Thymus (tissue), 11 donors: ENCODE data around the gene CELF2. TPM values are rescaled to one million over a fixed set of nuclear protein-coding genes. Genes with fewer than 3 reads are reported as not detected.
"Not testable (repeated sequence)": the region's sequence is repeated elsewhere in the genome, so short reads cannot be mapped to it uniquely, and the experiment has no call there.

ENCODE experiments used
- DNase-seq, 9 donors: peaks; one replicate each; pipeline ENCODE4 v3.0.0-alpha.2; 2013; ENCODE audit warnings: low spot score in 9 of 9, low read depth in 6 of 9, missing footprints in 1 of 9
- H3K27ac ChIP-seq, 2 donors: one replicate each; pipeline ENCODE4 v1.5.1; 2013; ENCODE audit warnings: control low read depth in 1 of 2, low read depth in 1 of 2, low read length in 1 of 2, mild to moderate bottlenecking in 1 of 2, moderate library complexity in 1 of 2
- H3K27me3 ChIP-seq, 2 donors: one replicate each; pipeline ENCODE4 v1.5.1; 2013; ENCODE audit warnings: low read length in 1 of 2; ENCODE audit not compliant: control insufficient read depth in 2 of 2, insufficient read depth in 1 of 2
- H3K36me3 ChIP-seq, 2 donors: one replicate each; pipeline ENCODE4 v1.5.1; 2013; ENCODE audit warnings: low read length in 1 of 2, mild to moderate bottlenecking in 1 of 2, moderate library complexity in 1 of 2; ENCODE audit not compliant: control insufficient read depth in 2 of 2, insufficient read depth in 2 of 2
- H3K4me1 ChIP-seq, 2 donors: one replicate each; pipeline ENCODE4 v1.5.1; 2013; ENCODE audit warnings: low read length in 2 of 2; ENCODE audit not compliant: control insufficient read depth in 2 of 2, insufficient read depth in 2 of 2
- H3K4me3 ChIP-seq, 2 donors: one replicate each; pipeline ENCODE4 v1.5.1; 2013; ENCODE audit warnings: low read length in 2 of 2, control low read depth in 1 of 2, mild to moderate bottlenecking in 1 of 2
- H3K9me3 ChIP-seq, 2 donors: one replicate each; pipeline ENCODE4 v1.5.1; 2013; ENCODE audit warnings: low read length in 1 of 2, mild to moderate bottlenecking in 1 of 2; ENCODE audit not compliant: control insufficient read depth in 2 of 2, insufficient read depth in 1 of 2
- WGBS: extraction: QIAGEN DNeasy Blood & Tissue Kit; methylation state at CpG from one replicate; pipeline ENCODE4 v1.1.7; 2013; 5-methylcytosine and 5-hydroxymethylcytosine counted together
- polyA plus RNA-seq: library from polyadenylated mRNA; stranded (reverse); fragments of 200-250 nt; gene quantifications from one replicate; pipeline ENCODE4 v1.2.3, GENCODE V29; 2013
- total RNA-seq: library from RNA; stranded (reverse); fragments of 120-200 nt; gene quantifications from one replicate; pipeline ENCODE4 v1.2.4, GENCODE V29; 2013
- donor health status: healthy.

The CELF2 gene
- total and polyA plus RNA-seq, 2 donors, result 42.4 to 48.1 TPM

DNA sequence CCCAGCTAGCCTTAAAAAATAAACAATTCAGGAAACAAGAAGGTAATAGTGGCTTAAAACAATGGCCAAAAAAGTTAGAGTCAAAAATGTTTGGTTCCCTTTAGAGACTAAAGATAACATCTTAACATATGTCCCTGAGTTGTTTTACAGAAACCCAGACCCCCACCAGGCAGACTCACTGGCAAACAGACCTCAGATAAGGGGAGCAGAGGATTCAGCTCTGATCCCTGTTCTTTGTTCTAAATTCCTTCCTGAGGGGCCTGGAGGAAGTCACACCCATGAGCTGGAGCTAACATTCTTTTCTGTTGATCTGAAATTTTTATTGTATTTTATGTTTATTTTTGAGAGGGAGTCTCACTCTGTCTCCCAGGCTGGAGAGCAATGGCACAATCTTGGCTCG lies 346.6 kb downstream of the CELF2 start:
- no peaks in the 10 kb centered on the region for H3K27me3 ChIP-seq
- H3K4me1 ChIP-seq, result peaks cover 0 to 6% of the 10 kb centered on the region in 2 donors
- no peak for DNase-seq
- no peak overlapping the region for H3K4me3 ChIP-seq
- 98% methylated on average over 1 of the region's 1 CpG for WGBS
- H3K27ac ChIP-seq, result no peak overlapping the region
- peaks cover 0 to 2% of the 10 kb centered on the region in 2 donors for H3K9me3 ChIP-seq
- H3K36me3 ChIP-seq, result peaks cover 0 to 1% of the 10 kb centered on the region in 2 donors

- 87% methylated on average over 4 of the region's 4 CpGs for WGBS
- H3K4me1 ChIP-seq, H3K9me3 ChIP-seq, H3K36me3 ChIP-seq, DNase-seq, H3K27me3 ChIP-seq, H3K4me3 ChIP-seq, H3K27ac ChIP-seq: not testable (repeated sequence)
These were observed 349.2 kb downstream of the CELF2 start for GRCh38 chr10:11366889-11367288.

GRCh38 chr10:11367505-11367904 lies 349.8 kb downstream of the CELF2 start:
- Histone ChIP-seq H3K27me3 (no peaks in the 10 kb centered on the region), H3K4me3 (no peak overlapping the region), H3K36me3 (no peaks in the 10 kb centered on the region), H3K9me3 (peaks cover 2 to 6% of the 10 kb centered on the region in 2 donors), H3K4me1 (peaks cover 0 to 8% of the 10 kb centered on the region in 2 donors), H3K27ac (no peak overlapping the region)
- no peak for DNase-seq
- 95% methylated on average over 9 of the region's 9 CpGs for WGBS

DNA sequence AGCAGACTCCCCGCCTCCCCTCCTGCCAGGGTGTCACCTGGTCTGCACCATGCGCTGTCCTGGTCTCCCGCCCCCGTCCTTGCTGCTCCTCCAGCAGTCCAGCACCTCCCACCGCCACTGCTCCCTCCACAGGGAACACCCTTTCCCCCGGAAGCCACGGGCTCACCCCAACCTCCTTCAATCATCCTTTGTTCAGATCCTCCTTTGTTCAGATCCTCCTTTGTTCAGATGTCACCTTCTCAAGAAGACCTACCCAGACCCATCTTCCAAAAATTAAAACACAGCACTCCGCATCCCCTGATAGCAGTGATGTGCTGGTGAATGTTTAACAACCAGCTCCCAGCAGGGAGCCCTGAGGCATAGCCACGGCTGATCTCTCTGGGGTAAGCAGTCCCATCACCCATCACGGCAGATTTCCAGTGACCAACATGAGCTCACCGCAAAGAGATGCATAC lies 356.1 kb downstream of the CELF2 start:
- WGBS, result 93% methylated on average over 11 of the region's 11 CpGs
- DNase-seq, result no peak
- no peak overlapping the region for H3K4me3 ChIP-seq
- H3K27ac ChIP-seq, result no peak overlapping the region
- H3K36me3 ChIP-seq, result no peaks in the 10 kb centered on the region
- H3K27me3 ChIP-seq, result no peaks in the 10 kb centered on the region
- peaks cover 2 to 6% of the 10 kb centered on the region in 2 donors for H3K9me3 ChIP-seq
- H3K4me1 ChIP-seq, result peaks cover 0 to 3% of the 10 kb centered on the region in 2 donors

DNA sequence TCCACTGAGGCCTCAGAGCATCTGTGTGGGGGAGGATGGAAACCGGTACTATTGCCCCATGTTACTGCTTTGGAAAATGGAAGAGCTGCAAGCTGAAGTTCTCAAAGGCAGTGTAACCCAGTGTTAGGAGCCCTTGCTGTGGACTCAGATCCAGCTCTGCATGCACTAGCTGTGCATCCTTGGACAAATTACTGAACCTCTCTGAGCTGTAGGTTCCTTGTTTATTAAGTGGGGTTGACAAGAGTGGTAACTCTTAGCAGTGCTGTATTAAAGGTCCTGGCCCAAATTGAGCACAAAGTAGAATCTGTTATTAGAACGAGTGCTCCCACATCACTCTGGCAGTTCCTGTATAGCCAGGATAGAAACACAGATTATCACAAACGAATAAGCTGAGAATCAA lies 359.6 kb downstream of the CELF2 start:
- DNase-seq, result no peak
- no peak overlapping the region for H3K4me3 ChIP-seq
- H3K9me3 ChIP-seq, result peaks cover 0 to 4% of the 10 kb centered on the region in 2 donors
- no peak overlapping the region for H3K27ac ChIP-seq
- WGBS, result 96% methylated on average over 3 of the region's 3 CpGs
- H3K27me3 ChIP-seq, result no peaks in the 10 kb centered on the region
- H3K4me1 ChIP-seq, result no peaks in the 10 kb centered on the region
- no peaks in the 10 kb centered on the region for H3K36me3 ChIP-seq

GRCh38 chr10:11378835-11379234 lies 361.2 kb downstream of the CELF2 start:
- H3K36me3 ChIP-seq, result no peaks in the 10 kb centered on the region
- no peak overlapping the region for H3K4me3 ChIP-seq
- no peak for DNase-seq
- H3K27ac ChIP-seq, result no peak overlapping the region
- H3K27me3 ChIP-seq, result no peaks in the 10 kb centered on the region
- peaks cover 0 to 4% of the 10 kb centered on the region in 2 donors for H3K9me3 ChIP-seq
- no peaks in the 10 kb centered on the region for H3K4me1 ChIP-seq
- WGBS, result 91% methylated on average over 6 of the region's 6 CpGs

DNA sequence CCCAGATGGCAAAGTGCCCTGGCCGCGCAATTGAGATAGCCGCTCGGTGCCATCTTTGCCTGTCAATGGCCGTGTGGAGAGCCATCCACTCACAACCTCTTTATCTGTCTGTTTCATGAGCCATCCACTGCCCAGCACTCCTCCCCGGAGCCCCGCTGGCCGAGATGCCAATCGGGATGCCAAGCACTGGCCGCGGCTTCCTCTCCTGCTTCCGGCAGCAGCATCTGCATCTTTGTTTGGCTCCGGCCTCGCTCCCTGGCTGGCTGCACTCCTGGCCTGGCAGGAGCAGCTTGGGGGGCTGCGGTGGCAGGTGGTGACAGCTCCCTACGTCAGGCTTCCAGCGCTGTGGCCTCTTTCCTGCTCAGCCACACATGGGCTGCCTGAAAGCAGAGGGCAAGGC lies 362.1 kb downstream of the CELF2 start:
- Histone ChIP-seq H3K4me1 (no peaks in the 10 kb centered on the region), H3K9me3 (peaks cover 0 to 4% of the 10 kb centered on the region in 2 donors), H3K4me3 (no peak overlapping the region), H3K36me3 (no peaks in the 10 kb centered on the region), H3K27me3 (no peaks in the 10 kb centered on the region), H3K27ac (no peak overlapping the region)
- no peak for DNase-seq
- WGBS, result 95% methylated on average over 17 of the region's 17 CpGs

DNA sequence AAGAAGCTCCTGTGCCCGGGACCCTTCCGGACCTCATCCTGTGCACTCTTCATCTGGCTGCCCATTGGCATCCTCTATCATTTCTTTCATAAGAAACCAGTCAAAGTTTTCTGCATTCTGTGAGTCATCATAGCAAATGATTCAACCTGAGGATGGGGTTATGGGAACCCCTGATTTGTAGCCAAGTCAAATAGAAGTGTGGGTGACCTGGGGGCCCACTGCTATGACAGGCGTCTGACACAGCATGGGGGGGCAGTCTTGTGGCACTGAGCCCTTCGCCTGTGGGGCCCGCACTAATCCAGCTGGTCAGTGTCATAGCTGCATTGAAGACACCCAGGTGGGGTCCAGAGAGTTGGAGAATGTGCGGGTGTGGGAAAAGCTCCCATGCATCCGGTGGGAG lies 363.4 kb downstream of the CELF2 start:
- Histone ChIP-seq H3K27me3 (no peaks in the 10 kb centered on the region), H3K4me1 (no peaks in the 10 kb centered on the region), H3K36me3 (no peaks in the 10 kb centered on the region), H3K4me3 (no peak overlapping the region), H3K9me3 (peaks cover 0 to 4% of the 10 kb centered on the region in 2 donors), H3K27ac (no peak overlapping the region)
- WGBS, result 98% methylated on average over 7 of the region's 7 CpGs
- DNase-seq, result no peak

GRCh38 chr10:11381511-11381910 lies 363.8 kb downstream of the CELF2 start:
- peaks cover 0 to 4% of the 10 kb centered on the region in 2 donors for H3K9me3 ChIP-seq
- no peak for DNase-seq
- no peaks in the 10 kb centered on the region for H3K27me3 ChIP-seq
- no peak overlapping the region for H3K4me3 ChIP-seq
- H3K36me3 ChIP-seq, result no peaks in the 10 kb centered on the region
- no peaks in the 10 kb centered on the region for H3K4me1 ChIP-seq
- H3K27ac ChIP-seq, result no peak overlapping the region
- 84% methylated on average over 5 of the region's 5 CpGs for WGBS

DNA sequence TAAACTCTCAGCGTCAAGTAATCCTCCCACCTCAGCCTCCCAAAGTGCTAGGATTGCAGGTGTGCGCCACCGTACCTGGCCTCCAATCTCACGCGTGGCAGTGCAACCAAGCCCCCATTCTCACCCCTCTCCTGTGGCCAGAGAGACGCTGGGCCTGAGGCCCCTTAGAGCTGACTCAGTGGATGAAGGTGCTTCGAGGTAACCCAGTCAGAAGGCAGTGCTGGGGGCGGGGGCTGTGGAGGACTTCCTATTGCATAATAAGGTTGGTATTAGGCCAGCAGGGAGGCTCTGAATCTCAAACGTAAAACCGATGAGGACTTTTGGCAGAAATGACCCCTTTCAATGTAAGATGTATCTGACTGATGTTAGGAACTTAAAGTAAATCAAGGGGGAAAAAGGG lies 364.5 kb downstream of the CELF2 start:
- Histone ChIP-seq H3K27me3 (no peaks in the 10 kb centered on the region), H3K27ac (no peak overlapping the region), H3K4me3 (no peak overlapping the region), H3K36me3 (no peaks in the 10 kb centered on the region), H3K4me1 (no peaks in the 10 kb centered on the region), H3K9me3 (peaks cover 0 to 4% of the 10 kb centered on the region in 2 donors)
- WGBS, result 96% methylated on average over 10 of the region's 10 CpGs
- DNase-seq, result no peak
